GM12873 (cell line): ENCODE results near the gene THSD7B.

Source experiments
- CTCF ChIP-seq: IDR thresholded peaks from 2 replicates; pipeline ENCODE4 v1.5.1; 2012; ENCODE audit warnings: low read depth, mild to moderate bottlenecking, moderate library complexity, low read length, control low read depth; ENCODE audit not compliant: insufficient read depth; ENCODE audit errors: missing control alignments

Gene THSD7B

DNA sequence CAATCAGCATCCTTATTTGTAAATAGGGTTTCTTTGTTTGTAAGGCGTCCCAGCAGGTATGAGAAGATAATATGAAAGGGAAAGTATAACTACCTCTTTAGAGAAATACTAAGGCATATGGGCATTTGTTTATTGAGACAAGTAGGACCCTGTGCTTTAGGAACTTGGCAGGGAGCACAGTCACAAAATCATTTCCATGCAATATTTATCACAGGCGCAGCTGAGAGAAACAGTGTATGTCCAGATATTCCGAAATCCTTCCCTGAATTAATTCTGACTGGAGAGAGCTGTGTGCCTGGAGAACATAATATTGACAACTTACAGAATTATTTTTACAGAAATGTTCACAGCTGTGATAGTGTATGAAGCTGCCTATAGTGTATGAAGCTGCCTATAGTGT lies 416.7 kb downstream of the THSD7B start:
- no peak for TF ChIP-seq CTCF

DNA sequence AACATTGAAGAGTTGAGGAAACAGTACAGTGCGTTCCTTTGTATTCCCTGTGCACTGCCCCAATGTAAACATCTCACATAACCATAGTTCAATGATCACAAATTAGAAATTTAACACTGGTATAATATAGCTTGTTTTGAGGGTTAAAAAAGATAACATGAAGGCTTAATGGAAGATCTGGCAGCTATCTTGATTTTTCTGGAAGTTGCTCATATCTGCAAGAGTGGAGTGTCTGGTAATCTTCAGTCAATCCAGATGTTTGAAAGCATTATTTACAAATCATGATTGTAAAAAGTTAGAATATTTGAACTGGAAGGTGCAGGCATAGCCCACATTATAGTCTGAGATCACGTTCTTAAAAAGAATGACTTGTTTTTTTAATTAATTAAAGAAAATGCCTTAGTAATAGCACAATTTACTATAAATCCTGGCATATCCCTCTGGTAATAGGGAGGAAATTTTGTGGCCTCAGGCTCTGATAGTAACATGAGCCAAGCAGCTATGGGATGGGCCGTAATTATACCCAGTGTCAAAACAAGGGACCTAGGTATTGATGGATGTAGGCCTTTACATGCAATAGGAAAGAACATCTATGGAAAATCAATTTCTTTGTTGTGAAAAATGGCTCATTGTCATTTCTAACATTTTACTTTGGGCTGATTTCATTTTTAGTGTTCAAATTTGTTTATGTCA lies 418.0 kb downstream of the THSD7B start:
- no peak for TF ChIP-seq CTCF

GRCh38 chr2:137185378-137186078 lies 420.2 kb downstream of the THSD7B start:
- no peak for TF ChIP-seq CTCF

DNA sequence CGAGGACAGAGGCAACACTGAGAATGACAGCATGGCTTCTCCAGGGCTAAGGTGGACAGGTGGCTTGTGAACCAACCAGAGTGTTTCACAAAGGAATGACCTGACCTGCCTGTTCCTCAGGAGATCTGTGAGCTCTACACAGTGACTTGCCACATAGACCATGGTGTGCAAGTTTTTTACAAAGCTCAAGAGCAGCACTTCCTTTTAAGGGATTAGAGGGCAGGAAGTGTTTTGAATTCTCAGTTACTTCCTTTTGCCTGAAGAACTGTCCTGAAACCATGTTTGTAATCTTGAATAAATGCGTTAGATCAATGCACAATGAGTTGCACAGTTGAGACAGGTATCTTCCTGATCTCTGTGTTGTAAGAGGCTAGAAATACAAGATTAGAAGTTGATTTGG lies 421.9 kb downstream of the THSD7B start:
- TF ChIP-seq CTCF, result no peak

GRCh38 chr2:137190411-137191195 lies 425.3 kb downstream of the THSD7B start:
- no peak for TF ChIP-seq CTCF

- TF ChIP-seq CTCF, result no peak
Observed at GRCh38 chr2:137192366-137193310, 427.3 kb downstream of the THSD7B start.

- no peak for TF ChIP-seq CTCF
Observed at GRCh38 chr2:137193401-137193800, 428.1 kb downstream of the THSD7B start.
